Forelimb muscle (tissue), 1 donor: ENCODE measurements around the gene MUC6. TPM values are rescaled to one million over a fixed set of nuclear protein-coding genes. Genes with fewer than 3 reads are reported as not detected.
"Not testable (repeated sequence)": the region's sequence is repeated elsewhere in the genome, so short reads cannot be mapped to it uniquely, and the experiment has no call there.

Source experiments
- DNase-seq: peaks from one replicate; pipeline ENCODE4 v3.0.0-alpha.2; 2013; ENCODE audit warnings: low read depth
- polyA plus RNA-seq: library from polyadenylated mRNA; unstranded; fragments of 120-200 nt; gene quantifications from one replicate; pipeline ENCODE4 v1.2.1, GENCODE V29; 2013; ENCODE audit not compliant: insufficient read length

MUC6 gene
- polyA plus RNA-seq, 1 donor = 0.25 TPM

DNA sequence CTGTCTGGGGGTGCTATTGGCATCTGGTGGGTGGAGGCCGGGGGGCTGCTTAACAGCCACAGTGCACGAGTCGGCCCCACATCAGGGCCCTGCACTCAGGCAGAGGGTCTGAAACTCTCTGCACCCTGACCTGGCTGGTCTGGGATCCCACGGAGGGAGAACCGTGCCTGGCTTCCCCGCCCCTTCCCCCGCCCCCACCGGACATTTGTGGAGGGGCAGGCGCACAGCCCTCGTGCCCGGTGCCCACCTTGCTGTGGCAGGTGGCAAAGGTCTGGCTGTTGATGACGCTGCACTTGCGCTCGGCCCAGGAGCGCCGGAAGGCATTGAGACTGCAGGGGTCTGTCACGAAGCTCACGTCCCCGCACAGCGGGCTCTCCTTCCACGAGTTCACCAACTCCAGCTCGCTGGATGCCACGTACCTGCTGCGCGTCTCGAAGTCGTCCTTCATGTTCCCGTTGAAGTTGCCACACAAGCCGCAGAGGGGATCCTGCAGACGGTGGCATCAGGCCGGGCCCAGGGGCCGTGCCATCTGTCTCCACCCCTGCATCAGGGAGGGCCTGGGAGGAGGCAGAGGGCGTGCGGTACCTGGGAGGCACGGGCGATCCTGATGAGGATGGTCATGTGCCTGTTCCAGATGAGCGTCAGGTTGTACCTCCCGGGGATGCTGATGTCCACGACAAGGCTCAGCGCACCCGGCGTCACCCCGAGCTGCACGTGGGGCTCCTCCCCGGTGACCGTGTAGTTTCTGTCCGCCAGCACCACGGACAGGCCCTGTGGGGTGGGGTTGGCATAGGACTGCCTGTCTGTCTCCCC lies 11.7 kb downstream of the MUC6 start:
- DNase-seq = no peak

DNA sequence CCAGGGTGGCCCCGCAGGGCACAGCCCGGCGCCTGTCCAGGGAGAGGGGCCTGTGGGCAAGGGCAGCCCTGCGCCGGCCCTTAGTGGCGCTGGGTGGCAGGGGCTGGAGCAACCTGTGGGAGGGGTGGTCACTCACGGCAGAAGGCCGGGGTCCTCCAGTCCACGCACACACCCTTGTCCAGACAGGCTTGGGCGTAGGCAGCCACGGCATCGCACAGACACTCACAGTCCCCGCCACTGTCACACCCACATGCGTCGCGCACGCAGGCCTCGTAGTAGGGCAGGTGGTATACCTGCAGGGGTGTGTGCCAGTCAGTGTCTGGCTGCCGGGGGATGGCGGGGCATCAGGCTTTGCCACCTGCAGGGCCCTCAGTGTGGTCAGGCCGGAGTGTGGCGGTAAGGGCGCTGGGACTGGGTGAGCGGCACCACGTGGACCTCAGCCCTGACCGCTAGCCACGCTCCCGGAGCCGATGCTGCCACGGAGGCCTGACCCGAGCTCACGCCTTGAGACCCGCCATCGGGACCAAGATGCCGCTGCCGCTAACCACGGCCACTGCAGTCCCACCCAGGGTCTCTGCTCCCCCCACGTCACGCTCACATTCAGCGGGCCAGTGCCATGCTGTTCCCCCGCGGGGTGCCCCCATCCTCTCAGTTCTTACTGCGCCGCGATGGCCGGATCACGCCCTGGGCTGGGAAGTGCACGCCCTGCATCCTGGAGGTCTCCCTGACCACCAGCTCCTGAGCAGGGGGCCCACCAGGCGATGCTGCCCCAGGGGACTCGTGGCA lies 12.5 kb downstream of the MUC6 start:
- DNase-seq = no peak

DNA sequence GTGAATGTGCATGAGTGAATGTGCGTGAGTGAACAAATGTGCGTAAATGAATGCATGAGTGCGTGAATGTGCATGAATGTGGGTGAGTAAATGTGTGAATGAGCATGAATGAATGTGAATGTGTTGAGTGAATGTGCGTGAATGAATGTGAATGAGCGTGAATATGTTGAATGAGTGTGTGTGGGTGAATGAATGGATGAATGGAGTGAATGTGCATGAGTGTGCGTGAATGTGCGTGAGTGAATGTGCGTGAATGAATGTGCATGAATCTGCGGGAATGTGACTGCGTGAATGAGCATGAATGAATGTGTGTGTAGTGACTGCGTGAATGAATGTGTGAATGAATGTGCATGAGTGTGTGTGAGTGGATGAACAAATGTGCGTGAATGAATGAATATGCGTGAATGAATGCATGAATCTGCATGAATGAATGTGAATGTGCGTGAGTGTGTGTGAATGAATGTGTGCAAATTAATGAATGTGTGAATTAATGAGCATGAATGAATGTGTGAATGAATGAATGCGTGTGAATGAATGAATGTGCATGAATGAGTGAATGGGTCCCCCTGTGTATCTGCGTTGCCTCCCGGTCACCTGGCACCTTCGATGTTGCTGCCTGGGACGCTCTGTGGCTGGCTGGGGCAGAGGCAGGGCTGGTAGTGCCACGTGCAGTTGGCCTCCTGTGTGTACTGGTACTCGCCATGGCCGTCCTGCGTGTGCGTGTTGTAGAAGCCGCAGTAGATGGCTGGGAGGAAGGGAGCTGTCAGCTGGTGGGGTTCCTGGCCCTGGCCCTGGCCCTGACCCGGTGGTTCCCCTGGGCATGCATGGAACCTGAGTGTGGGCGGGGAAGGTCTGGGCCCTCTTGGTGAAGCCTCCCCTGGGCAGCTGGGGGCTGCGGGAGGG lies 13.4 kb downstream of the MUC6 start:
- no peak for DNase-seq

DNA sequence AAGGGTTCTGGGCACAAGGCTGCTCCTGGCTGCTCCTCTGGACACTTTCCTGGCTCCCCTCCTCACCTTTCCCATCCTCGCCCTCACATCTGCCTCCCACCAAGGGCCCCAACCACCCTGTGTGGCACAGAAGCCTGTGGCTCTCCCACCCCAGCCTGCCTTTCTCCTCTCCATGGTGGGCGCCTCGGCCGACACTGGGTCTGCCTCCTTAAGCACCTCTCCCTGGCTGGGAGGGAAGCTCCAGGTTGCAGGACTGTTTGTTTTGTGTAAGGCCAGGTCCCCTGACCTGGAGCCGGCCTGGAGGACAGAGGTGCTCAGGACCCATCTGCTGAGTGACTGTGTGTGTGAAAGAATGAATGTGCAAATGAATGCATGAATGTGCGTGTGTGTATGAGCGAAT lies 14.1 kb downstream of the MUC6 start:
- DNase-seq = no peak

DNA sequence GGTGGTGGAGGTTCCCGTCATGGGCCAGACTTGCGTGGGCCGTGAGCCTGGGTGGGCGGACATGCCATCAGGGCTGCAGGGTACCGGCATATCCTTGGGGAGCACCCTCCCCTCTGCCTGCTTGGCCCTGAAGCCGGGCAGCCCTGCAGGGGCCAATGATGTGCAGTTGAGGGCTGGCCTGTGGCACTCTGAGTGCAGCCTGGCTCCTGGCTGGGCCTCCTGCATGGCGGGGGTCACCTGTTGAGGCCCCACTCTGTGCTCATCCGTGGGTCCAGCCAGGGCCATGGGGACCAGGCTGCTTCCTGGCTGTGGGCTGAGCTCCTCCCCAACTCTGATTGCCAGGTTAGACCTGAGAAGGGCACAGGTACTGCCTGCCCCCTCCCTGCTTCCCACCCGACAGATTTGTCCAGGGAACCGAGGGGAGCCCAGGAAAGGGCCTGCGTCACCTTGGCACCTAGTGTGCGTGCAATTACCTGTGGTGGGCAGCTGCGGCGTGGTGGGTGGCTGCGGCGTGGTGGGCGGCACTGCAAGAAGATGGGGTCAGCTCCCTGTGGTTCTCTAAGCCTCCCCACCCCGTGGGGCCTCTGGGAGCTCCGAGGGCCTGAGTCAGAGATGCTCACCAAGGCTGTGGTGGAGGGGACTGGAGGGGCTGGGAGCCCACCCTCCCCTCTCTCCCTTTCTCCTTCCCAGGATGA lies 16.2 kb downstream of the MUC6 start:
- no peak for DNase-seq

DNA sequence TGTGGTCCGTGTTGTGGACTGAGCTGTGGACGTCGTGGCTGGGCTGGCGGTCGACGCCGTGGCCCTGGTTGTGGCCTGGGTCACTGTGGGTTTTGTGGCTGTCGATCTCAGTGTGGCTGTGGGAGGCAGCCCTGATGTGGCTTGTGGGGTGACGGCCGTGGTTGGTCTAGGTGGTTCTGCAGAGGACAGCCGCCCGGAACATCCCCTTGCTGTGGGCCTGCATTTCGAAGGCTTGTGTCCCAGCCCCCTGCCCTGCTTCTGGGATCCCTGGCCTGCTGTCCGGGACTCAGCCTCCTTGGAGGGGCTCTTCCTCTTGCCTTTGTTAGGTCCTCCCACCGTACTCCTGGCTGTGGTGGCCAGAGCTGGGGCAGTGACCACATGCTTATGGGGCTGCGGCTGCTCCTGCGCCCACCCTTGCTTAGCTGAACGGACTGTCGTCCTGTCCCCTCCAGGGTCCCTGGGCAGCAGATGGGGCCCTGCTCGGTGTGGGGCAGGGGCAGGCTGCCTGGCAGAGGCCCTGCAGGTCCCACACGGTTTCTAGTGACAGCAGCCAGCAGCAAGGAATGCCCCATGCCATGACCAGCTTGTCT lies 17.1 kb downstream of the MUC6 start:
- no peak for DNase-seq

DNA sequence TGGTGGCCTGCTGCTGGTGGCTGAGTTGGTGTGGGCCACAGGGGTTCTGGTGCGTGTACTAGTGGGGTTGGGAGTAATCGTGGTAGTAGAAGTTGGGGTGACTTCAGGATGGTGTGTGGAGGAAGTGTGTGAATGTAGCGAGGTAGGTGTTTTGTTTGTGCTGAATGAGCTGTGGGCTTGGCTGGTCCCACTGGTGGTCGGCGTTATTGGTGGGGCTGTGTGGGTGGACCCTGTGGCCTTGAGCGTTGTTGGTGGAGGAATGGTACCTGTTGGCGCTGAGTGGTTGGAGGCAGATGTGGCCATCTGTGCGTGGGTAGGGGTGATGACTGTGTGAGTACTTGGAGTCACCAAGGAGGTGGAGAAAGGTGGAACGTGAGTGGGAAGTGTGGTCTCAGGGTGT lies 18.4 kb downstream of the MUC6 start:
- DNase-seq = no peak

DNA sequence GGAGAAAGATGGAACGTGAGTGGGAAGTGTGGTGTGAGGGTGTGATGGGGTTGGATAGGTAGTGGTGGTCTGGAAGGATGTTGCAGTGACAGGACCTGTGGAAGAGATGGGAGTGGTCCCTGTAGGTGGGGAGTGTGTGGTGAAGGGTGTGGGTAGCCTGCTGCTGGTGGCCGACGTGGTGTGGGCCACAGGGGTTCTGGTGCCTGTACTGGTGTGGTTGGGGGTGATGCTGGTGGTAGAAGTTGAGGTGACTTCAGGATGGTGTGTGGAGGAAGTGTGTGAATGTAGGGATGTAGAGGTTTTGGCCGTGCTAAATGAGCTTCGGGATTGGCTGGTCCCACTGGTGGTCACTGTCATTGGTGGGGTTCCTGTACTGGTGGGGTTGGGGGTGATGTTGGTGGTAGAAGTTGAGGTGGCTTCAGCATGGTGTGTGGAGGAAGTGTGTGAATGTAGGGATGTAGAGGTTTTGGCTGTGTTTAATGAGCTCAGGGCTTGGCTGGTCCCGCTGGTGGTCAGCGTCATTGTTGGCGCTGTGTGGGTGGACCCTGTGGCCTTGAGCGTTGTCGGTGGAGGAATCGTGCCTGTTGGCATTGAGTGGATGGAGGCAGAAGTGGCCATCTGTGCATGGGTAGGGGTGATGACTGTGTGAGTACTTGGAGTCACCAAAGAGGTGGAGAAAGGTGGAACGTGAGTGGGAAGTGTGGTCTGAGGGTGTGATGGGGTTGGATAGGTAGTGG lies 19.1 kb downstream of the MUC6 start:
- DNase-seq = no peak

DNA sequence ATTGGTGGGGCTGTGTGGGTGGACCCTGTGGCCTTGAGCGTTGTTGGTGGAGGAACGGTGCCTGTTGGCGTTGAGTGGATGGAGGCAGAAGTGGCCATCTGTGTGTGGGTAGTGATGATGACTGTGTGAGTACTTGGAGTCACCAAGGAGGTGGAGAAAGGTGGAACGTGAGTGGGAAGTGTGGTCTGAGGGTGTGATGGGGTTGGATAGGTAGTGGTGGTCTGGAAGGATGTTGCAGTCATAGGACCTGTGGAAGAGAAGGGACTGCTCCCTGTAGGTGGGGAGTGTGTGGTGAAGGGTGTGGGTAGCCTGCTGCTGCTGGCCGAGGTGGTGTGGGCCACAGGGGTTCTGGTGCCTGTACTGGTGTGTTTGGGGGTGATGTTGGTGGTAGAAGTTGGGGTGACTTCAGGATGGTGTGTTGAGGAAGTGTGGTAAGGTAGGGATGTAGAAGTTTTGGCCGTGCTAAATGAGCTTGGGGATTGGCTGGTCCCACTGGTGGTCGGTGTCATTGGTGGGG lies 19.9 kb downstream of the MUC6 start:
- not testable (repeated sequence) for DNase-seq

DNA sequence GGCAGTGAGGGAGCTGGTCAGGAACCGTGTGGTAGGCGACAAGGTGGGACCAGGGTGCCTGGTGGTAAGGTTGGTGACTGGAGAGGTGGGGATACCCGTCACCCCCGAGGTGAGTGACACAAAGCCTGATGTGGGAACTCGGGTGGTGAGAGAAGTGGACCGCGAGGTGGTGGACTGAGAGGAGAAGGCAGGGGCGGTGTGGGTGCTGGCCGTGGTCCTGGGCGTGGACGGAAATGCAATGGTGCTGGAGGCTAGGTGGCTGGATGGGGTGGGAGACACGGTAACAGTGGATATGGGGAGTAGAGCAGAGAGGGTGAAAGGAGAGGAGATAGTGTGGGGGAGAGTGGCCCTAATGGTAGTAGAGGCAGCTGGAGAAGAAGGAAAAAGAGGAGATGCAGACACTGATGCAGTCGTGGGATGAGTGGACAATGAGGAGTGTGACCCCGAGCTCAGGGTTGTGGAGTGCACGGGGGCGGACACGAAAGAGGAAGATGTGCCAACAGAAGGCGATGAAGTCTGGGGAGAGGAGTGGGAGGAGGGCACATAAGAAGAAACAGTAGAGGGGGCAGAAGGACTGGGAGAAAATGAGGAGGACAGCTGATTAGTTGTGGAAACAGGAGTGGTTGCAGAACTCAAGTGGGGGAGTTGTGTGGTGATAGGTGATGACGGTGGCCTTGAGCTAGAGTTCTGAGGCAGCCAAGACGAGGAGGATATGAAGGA lies 20.5 kb downstream of the MUC6 start:
- no peak for DNase-seq

DNA sequence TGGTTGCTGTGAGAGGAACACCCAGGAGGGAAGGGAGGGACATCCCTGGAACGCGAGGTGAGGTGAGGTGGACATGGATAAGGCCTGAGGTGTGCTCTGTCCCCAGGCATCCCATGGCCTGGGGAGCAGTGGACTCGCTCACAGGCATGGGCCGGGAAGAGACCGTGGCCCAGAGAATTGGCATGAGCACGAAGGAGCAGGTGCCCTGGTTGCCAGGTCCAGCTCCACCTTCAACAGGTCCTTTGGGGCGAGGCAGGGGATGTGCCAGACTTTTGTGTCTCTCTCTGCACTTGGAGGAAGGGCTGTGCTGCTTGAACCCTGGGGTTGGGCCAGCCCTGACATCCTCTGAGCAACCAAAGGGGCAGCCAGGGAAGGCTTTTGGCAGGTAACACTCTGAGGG lies 21.5 kb downstream of the MUC6 start:
- DNase-seq = no peak

DNA sequence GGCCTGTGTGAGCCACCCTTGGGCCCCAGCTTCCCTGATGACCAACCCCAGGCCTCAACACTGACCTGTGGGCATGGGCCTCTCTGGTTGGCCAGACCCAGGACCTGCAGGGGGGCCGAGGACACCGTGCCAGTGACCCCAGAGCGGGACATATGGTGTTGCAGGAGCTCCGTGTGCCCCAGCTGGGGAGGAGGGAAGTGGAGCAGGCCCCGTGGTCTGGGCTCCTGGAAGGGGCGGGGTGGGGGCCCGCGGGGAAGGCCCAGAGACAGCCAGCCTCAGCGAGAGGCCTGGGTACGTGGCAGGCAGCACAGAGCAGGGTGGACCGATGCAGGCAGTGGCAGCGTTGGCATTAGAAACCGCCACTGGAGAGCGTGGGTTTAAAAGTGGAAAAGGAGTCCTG lies 22.2 kb downstream of the MUC6 start:
- no peak for DNase-seq

DNA sequence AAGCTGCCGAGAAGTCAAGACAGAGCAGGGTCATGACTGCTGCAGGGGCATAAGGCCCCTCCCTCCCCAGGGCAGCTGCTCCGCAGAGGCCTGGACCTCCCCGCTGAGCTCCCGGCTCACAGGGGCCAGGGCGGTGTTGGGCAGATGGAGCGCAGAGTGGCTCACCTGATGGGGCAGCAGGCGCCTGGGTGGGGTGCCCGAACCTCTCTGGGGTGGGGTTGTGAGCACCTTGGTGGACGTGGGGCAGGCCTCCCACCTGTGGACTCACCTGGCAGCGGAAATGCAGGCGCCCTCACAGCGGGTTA lies 22.9 kb downstream of the MUC6 start:
- DNase-seq = no peak

DNA sequence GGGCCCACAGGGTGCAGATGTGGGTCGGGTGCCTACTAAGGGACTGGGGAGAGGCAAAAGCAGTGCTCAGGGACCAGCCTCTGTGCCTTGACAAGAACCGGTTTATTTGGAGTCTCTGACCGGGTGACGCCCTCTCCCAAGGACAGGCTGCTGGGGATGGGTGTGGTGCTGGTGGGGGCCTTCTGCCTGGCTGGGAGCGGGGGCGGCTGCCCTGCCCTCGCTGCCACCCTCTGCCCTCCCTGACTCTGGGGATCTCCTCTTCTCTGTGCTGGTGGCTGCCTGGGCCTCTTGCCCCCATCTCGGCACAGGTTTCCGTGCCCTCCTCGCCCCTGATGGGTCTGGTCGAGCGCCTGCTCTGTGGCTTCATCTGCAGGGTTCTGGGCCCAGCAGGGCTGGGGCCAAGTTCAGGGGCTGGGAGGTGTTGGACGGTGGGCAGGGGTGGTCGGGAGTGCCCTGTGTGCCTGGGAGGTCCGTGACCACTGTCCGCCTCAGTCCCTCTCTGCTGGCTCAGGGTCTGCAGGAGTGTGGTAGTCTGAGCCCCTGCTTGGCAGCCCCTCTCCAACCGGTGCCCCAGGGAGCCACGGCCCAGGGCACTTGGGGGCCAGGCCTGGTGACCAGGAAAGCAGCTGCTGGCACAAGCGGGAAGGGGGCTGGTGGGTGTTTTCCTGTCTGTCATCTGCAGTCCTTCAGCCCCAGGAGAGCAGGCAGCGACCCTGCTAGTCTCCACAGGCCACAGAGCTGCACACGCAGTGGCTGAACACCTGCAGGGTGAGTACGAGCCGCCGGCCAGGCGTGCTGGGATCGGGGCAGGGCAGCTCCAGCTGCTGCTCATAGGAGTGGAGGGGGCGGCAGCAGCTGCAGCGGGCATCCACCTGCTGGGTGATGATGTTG lies 23.5 kb downstream of the MUC6 start:
- DNase-seq = no peak

DNA sequence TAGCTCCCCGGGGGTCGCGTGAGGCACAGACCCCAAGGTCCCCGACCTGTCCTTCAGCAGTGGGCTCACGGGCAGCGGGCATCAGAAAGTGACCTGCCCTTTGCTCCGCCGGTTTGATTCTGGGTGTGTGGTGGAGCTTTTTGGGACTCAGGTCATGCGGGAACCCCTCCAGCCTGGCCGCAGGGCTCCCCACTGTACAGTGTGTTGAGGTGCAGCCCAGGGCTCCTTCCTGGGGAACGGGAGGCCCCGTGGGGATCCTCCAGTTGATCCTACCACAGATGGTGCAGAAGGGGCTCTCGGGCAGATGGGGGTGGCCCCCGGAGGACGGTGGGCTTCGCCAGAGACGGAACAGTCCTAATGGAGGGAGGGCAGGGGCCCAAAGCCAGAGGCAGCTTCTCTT lies 24.2 kb downstream of the MUC6 start:
- DNase-seq = no peak

DNA sequence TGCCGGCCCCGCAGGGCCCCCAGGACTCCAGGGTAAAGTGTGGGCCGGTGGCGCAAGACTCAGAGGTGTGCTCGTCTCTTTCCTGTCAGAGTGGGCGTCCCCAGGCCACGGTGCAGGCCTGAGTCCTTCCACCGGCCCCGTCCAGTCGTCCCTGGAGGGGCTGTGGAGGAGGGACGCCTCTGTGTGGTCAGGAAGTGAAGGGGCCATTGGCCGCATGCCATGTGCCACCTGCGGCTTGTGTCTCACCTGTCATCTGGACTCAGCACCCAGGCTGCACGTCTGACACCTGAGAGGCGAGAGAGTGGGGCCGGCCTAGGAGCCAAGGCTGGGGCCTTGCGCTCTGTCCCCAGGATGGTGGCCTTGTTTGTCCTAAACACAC lies 25.2 kb downstream of the MUC6 start:
- DNase-seq = no peak

DNA sequence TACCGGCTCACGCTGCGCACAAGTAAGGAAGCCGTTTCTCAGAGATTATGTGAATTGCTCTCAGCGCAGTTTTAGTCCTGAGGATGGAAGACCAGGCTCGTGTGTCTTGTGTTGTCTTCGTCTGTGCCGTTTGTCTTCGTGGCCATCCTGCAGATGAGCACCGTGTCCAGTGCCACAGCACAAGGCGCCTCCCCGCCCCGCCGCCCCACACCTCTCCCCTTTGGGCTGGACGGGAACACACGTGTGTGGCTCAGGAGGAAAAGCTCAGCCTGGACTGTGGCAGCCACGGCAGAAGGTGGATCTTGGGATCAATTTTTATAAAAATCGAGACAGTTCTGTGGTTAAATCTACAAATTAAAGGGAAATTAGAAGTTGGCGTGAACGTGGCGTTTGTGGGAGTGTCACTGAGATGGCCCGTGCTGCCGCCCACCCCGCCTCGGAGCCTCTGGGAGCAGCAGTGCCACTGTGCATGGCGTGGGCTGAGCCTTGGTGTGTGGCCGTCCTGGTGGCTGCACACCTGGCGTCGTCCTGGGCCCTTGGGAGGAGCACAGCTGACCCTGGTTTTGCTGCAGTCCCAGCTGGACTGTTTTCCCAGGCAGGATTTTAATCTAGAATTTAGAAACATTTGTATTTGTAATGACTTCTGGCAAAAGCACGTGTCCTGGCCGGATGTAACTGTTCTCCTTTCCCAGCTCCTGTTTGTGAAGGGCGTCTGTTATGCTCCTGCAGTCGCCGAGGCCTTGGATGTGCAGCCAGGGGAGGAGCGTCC lies 25.8 kb downstream of the MUC6 start:
- no peak for DNase-seq

DNA sequence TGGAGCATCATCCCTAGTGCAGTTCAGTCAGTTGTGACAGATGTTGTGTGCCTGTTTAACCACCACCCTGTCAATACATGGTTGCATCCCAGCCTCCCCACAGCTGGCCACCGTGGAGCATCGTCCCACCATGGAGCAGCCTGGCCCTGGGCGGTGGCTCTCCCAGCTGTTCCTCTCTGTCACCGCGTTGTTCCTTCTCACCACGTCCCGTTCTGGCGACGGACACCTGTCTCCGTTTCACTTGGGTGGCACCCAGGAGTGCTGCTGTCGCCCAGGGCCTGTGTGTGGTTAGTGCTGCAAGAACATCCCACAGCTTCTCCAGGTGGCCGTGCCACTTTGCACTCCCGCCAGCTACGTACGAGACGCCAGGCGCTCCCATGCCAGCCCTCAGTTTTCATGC lies 26.5 kb downstream of the MUC6 start:
- DNase-seq = no peak
